HG02885 (cell line): ENCODE measurements around the gene PPP2R3B.
"Not testable (repeated sequence)": the region's sequence is repeated elsewhere in the genome, so short reads cannot be mapped to it uniquely, and the experiment has no call there.

Source experiments
- ATAC-seq: cut with Tn5 transposase; IDR thresholded peaks from one replicate; pipeline ENCODE4 v1.9.1; 2021; ENCODE audit warnings: mild to moderate bottlenecking; ENCODE audit not compliant: unreplicated experiment, poor library complexity

The PPP2R3B gene

DNA sequence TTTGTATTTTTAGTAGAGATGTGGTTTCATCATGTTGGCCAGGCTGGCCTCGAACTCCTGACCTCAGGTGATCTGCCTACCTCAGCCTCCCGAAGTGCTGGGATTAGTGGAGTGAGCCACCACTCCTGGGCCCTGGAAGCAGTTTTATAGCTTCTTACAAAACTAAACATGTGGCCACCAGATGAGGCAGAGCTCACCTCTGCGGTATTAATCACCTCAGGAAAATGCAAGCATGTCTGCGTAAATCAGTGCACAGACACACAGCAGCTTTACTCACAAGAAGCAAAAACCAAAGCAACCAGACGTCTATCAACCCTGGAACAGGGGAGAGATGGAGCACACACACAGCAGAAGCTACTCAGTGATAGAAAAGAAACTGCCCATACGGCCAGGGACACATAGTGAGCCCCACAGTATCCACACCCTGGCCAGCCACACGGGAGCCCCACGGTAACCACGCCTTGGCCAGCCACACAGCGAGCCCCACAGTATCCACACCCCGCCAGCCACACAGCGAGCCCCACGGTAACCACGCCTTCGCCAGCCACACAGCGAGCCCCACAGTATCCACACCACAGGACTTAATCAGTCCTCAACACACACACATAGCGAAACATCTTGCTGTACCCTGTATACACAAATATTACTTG lies 30.2 kb downstream of the PPP2R3B start:
- no peak for ATAC-seq

DNA sequence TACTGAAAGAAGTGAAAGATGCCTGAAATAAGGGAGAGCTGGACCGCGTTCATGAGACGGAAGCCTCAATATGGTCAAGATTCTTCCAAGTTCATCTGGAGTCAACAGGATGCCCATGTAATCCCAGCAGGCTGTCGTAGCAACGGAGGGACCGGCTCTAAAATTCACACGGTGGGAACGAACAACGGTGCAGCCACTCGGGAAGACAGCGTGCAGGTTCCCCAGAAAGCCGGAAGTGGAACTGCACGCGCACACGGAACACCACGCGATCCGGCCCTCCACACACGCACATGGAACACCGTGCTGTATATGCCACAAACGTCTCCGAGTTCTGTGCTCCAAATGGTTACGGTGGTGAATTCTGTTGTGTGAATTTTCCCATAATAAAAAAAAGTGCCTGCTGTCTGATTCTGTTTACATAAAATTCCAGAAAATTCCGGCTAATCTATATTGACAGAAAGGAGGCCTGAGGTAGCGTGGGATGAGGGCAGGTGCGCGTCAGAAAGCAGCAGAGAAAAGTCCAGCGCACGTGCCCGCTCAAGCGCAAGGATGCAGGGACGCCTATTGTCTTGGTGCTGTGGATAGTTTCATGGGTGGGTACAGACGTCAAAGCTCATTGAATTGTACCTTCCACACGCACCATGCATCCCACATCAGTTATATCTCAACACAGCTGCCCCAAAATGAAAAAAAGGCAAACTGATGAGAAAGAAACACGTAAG lies 31.2 kb downstream of the PPP2R3B start:
- no peak for ATAC-seq

DNA sequence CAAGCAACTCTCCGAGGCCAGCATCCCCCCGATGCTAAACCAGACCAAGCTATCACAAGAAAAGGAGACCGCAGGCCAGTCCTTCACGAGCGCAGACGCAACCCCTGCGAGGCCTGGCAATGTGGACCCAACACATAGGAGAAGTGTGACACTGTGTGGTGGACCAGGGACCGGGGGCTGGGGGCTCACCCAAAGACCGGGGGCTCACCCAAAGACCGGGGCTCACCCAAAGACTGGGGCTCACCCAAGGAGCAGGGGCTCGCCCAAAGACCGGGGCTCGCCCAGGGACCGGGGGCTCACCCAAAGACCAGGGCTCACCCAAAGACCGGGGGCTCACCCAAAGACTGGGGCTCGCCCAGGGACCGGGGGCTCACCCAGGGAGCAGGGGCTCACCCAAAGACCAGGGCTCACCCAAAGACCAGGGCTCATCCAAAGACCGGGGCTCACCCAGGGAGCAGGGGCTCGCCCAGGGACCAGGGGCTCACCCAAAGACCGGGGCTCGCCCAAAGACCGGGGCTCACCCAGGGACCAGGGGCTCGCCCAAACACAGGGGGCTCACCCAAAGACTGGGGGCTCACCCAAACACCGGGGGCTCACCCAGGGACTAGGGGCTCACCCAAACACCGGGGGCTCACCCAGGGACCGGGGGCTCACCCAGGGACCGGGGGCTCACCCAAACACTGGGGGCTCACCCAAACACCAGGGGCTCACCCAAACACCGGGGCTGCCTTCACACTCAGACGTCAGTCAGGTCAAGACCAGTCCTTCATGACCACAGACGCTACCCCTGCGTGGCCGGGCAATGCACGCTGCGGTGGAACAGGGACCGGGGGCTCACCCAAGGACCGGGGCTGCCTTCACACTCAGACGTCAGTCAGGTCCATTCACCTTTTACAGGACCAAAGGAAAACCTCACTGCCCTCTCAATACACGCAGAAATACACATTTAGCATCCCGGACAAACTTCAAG lies 32.9 kb downstream of the PPP2R3B start:
- no peak for ATAC-seq

DNA sequence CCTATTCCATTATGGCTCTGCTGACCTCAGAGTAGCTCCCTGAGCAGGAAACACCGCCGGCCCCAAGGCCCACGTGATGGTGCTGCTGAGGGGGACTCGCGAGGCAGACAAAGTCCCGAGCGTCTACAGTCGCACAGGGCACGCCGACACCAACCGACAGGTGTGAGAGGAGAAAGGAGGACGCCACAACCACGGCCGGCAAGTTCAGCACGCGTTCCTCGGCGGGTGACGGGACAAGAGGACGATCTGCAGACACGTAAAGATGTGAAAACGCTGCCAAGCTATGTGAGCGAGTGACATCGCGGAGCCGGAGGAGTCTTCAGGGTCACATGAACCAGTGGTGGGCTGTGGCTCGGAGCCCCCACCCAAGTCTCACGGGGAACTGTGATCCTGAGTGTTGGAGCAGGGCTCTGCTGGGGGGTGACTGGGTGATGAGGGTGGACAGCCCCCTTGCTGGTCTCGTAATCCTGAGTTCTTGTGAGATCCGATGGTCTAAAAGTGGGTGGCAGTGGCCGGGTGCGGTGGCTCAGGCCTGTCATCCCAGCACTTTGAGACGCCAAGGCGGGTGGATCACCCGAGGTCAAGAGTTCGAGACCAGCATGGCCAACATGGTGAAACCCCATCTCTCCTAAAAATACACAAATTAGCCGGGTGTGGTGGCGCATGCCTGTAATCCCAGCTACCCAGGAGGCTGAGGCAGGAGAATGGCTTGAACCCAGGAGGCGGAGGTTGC lies 34.0 kb downstream of the PPP2R3B start:
- no peak for ATAC-seq

DNA sequence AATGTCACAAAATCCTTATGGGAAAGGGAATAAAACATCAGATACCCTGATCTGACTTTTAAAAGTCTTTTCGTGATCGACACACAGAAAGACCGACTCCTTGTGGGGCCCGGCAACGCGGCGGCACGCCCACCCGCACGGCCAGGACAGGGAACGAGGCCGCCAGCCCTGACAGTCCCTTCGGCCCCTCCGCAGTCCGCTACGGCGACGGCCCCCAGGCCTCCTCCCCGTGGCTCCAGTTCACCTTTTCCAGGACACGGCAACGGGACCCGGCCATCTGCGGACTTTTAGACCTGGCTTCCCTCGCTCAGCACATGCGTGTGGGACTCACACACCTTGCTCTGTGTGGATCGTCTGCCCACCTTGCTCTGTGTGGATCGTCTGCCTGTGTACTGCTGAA lies 34.5 kb downstream of the PPP2R3B start:
- no peak for ATAC-seq

DNA sequence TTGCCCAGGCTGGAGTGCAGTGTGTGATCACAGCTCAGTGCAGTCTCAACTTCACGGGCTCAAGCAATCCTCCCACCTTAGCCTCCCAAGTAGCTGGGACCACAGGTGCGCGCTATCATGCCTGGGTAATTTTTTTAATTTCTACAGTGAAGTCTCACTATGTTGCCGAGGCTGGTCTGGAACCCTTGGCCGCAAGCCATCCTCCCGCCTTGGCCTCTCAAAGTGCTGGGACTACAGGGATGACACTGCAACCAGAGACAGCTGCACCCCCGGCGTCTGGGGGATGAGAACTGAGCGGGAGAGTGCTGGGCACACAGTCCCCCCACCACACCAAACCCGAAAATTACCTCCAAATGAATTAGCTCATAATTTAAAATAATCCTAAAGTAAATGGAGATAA lies 35.0 kb downstream of the PPP2R3B start:
- no peak for ATAC-seq

DNA sequence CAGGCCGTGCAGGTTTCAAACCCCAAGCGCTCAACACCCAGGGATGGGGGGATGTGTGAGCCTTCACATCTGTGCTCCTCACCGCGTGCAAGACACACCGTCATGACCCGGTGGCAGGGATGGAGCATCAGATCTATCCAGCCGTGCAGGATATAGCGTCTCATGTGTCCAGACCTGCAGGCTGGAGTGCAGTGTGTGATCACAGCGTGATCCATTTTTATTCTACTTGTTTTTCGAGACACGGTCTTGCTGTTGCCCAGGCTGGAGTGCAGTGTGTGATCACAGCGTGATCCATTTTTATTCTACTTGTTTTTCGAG lies 35.4 kb downstream of the PPP2R3B start:
- not testable (repeated sequence) for ATAC-seq

DNA sequence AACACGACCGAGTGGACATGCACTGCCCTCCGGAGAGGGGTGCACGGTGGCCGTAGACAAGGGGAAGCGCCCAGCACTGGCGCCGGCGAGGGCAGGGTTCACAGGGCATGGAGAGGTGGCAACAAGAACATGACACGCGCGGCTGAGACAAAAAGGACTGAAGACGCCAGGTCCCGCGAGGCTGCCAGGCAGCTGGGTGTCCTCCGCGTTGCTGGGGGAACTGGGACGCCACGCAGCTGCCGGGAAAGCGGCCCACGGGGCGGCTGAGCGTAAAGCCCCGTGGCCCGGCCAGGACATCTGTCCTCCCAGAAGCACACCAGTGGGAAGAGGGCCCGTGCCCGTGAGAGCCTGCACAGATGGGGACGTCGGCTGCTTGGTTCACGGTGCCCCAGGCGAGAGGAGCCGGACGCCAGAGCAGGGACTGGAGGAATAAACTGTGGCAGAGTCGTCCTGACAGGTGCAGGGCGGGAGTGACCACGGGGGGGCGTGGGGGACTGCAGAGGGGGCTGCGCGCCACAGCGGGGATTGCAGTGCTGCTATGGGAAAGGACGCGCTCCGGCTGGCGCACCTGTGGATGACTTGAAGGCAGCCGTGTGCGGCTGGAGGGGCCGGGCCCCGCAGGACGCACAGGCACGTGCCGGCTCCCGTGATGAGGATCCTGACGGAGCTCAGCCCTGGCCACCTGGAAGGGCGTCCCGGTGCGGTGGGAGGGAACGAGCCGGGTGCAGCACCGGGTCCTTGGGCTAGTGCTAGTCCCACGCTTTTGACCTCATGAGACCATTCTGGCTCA lies 36.0 kb downstream of the PPP2R3B start:
- no peak for ATAC-seq

DNA sequence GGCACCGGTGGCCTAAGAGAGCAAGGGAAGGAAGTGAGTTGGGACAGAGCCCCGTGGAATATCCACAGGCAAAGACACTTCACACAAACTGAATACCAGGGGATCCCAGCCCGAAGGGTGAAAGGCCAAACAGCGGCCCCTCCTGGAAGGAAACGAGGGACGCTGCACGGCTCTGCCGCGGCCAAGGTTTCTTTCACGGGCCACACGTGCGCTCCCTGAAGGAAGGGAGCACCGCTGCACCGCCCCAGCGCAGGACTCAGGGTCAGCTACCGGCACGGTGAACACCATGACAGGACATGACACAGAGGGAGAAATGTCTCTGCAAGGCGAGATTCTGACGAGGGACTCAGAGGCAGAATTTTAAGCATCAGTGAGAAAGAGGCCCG lies 36.6 kb downstream of the PPP2R3B start:
- ATAC-seq: no peak

DNA sequence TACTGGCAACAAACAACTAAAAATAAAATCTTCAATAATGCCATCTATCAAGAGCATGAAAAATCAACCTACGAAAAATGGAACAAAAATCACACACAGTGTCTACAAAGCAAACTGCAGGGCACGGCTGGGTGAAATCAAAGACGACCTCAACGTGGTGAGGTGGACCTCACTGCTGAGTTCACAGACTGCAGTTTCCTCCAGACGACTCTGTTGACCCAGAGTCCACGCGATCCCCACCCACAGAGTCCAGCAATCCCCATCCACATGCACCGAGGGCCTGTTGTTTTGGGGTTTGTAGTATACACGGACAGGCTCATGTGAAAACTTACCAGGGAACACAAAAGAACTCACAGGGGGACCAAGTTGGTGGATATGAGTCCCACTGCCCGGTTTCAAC lies 37.0 kb downstream of the PPP2R3B start:
- ATAC-seq: no peak

DNA sequence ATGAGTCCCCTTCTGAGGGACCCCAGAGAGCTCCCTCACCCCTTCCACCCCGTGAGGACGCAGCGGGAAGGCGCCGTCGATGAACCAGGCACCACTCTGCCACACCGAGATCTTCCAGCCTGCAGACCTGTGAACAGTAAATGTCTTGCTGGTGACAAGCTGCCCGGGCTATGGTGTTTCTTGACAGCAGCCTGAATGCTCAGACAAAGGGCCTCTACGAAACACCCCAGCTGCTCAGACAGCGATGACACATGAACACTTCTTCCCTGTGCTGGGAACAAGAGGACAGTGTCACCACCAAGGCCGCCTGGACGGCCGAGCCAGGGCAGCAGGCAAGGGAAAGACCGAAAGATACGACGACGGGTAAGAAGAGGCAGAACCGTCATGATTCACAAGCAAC lies 37.5 kb downstream of the PPP2R3B start:
- ATAC-seq: no peak

DNA sequence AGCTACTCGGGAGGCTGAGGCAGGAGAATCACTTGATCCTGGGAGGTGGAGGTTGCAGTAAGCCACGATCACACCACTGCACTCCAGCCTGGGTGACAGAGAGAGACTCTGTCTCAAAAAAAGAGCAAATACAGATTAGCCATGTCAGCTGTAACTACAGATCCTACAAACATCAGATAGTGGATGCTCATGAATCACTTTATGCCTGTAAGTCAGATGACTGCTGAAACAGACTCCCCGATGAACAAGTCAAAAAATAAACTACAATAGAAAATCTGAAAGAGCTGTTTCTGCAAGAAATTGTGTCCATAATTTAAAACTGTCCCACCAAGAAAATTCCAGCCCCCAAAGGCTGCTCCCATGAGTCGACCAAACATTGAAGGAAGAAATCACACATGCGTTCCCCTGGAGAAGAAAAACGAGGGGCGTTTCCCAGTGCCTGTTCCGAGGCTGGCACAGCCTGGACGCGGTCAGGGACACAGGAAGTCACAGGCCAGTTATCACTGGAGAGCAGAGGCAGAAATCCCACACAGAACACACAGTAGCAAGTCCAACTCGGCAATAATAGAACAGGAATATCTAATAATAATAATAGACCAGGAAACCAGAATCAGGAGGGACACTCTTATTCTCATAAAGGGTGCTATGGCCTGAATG lies 38.1 kb downstream of the PPP2R3B start:
- ATAC-seq: no peak

DNA sequence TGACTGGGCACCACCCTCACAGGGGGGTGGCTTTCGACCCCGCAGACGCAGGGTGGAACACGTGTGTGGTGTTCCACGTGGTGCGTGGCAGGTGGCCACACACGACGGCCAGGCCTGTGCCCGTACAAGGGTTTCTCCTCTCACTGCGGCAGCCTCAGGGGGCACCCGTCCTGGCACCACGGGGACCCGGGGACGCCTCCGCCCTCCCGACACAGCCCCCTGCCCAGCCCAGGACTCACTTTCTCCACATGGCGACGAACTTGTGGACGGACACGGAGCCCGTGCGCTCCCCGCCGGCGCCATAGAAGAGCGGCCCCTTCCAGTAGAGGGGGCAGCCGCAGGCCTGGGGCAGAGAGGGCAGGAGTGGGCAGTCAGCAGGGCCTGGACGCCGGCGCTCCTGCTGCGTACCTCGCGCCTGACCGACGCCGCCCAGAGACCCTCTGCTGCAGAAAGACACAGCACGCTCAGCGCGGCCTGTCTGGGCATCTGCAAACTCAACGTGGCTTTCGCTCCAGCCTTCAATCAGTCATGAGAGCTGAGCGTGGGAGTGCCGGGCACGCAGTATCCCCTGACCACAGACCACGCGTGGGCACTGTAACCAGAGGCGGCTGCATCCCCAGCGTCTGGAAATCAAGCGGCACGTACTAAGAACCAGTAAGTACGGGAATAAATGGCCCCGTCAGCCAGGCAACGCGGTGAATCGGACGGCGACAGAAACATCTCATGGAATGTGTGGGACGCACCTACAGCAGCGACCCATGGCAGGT lies 39.2 kb downstream of the PPP2R3B start:
- no peak for ATAC-seq

DNA sequence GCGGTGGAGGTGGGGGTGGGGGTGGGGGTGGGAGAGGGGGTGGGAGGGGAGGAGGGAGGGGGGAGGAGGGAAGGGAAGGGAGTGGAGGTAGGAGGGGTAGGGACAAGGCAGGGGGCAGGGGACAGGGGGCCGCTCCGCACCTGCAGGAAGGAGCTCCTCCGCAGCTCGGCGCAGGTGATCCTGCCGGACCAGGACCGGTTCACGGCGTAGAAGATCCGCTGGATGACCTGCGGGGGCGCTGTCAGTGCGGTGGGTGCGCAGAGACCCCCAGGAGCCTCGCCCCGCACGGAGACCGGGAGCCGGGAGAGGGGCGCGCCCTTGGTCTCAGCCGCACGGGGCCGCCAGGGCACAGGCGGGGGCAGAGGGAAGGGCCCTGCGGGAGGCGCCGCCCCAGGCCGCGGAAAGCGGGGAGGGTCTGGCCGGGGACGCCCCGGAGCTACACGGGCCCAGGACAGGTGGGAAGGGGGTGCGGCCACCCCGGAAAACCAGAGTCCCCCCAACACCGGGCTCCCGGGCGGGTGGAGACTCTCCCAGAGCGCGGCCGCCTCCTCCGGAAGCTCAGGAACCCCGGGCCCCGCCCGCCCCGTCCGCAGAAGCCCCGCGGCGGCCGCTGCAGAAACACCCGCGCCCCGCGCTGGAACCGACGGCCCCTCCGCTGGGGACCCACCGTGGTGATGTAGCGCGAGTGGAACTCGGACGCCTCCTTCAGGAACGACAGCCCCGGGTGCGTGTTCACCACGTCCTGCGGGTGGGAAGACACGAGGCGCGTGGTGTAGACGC lies 40.5 kb downstream of the PPP2R3B start:
- ATAC-seq: no peak

DNA sequence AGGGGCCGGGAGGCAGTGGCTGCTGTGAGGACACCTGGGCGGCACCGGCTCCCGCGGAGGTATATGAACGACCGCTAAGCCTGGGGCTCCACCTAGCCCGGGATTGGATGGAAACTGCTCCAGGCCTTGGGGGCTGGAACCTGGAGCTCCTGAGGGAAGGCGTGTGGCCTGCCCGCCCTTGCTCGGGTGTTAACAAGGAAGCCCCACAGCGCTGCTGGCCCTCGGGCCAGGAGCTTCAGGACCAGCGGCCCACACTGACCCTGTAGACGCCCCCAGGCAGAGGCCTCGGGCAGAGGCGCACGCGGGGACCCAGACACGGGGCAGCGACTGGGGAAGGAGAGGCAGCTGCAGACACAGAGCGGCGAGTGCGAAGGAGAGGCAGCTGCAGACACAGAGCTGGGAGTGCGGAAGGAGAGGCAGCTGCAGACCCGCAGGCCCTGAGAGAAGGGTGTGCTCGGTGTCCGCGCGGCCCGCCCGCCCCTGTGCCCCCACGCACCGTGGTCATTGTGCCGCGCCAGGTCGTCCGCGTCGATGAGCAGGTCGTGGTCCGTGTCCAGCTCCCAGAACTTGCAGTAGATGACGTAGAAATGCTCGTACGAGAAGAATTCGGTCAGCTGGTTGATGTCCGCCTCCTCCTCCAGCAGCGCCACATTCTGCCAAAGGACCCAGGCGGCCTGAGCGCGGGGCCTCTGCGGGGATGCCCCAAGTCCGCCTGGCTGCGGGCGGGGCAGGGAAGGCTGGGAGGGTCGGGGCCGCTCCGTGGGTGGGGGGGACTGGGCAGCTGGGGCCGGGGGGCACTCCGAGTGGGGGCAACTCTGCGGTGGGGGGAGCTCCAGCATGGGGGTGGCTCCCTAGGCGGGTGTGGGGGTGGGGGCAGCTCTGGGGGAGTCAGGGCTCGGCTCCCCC lies 41.4 kb downstream of the PPP2R3B start:
- ATAC-seq: no peak

DNA sequence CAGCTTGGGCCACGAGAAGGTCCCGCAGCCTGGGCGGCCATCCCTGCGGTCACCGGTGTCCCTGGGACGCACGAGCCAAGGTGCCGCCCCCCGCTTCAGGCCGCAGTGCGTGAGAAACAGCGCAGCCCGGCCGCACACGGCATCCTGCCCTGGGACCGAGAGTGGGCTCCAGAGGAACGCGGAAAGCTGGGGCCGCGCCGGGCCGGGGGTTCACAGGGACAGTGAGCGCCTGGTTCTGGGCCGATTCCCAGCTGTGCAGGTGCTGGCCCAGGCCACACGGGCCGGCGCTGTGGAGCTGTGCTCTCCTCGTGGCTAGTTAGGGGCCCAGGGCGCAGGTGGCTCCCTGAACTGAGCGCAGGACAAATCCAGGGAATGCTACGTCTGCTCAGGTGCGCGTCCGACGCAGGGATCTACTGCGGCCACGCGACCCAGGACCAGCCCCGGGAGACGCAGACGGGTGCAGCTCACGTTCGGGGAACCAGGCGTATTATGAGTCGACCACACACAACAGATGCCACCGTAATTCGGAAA lies 42.3 kb downstream of the PPP2R3B start:
- ATAC-seq: no peak
